H9 (cell line): ENCODE measurements around the gene SIRPB1. TPM values are rescaled to one million over a fixed set of nuclear protein-coding genes. Genes with fewer than 3 reads are reported as not detected.

Experiments used
- DNase-seq: peaks from one replicate; pipeline ENCODE4 v3.0.0-alpha.2; 2017
- H2AFZ ChIP-seq: one replicate; pipeline ENCODE4 v1.6.1; 2013; ENCODE audit warnings: mild to moderate bottlenecking, low read length, control low read depth, moderate library complexity
- H2AK5ac ChIP-seq: 2 replicates; pipeline ENCODE4 v1.6.1; 2013; ENCODE audit warnings: low read length, control low read depth, mixed read lengths; ENCODE audit not compliant: insufficient read length
- H2BK120ac ChIP-seq: one replicate; pipeline ENCODE4 v1.6.1; 2013; ENCODE audit warnings: low read depth, mild to moderate bottlenecking, low read length, control low read depth, inconsistent platforms; ENCODE audit not compliant: poor library complexity, severe bottlenecking
- H2BK12ac ChIP-seq: 2 replicates; pipeline ENCODE4 v1.6.1; 2013; ENCODE audit warnings: low read length, control low read depth, mixed read lengths, low read depth; ENCODE audit not compliant: insufficient read length
- H2BK15ac ChIP-seq: 2 replicates; pipeline ENCODE4 v1.6.1; 2013; ENCODE audit warnings: low read depth, low read length, control low read depth
- H2BK20ac ChIP-seq: one replicate; pipeline ENCODE4 v1.6.1; 2013; ENCODE audit warnings: low read depth, mild to moderate bottlenecking, low read length, control low read depth, inconsistent platforms; ENCODE audit not compliant: poor library complexity, severe bottlenecking
- H2BK5ac ChIP-seq: 2 replicates; pipeline ENCODE4 v1.6.1; 2013; ENCODE audit warnings: low read length, control low read depth, mixed read lengths; ENCODE audit not compliant: insufficient read length
- H3K14ac ChIP-seq: 2 replicates; pipeline ENCODE4 v1.6.1; 2013; ENCODE audit warnings: low read length, control low read depth; ENCODE audit not compliant: insufficient read depth
- H3K18ac ChIP-seq: 2 replicates; pipeline ENCODE4 v1.6.1; 2013; ENCODE audit warnings: low read depth, mild to moderate bottlenecking, mixed read lengths, low read length, control low read depth; ENCODE audit not compliant: insufficient read length
- H3K23ac ChIP-seq: 2 replicates; pipeline ENCODE4 v1.6.1; 2013; ENCODE audit warnings: low read length, control low read depth, mixed read lengths, low read depth; ENCODE audit not compliant: insufficient read length
- H3K23me2 ChIP-seq: 2 replicates; pipeline ENCODE4 v1.6.1; 2013; ENCODE audit warnings: low read depth, mild to moderate bottlenecking, mixed read lengths, low read length, control low read depth; ENCODE audit not compliant: insufficient read length, poor library complexity, severe bottlenecking
- H3K27ac ChIP-seq: 2 replicates; pipeline ENCODE4 v1.5.1; 2013; ENCODE audit warnings: low read length, control low read depth, mixed read lengths, low read depth; ENCODE audit not compliant: insufficient read length
- H3K27me3 ChIP-seq: 2 replicates; pipeline ENCODE4 v1.6.1; 2013; ENCODE audit warnings: low read length, control low read depth, inconsistent platforms; ENCODE audit not compliant: insufficient read depth
- H3K4ac ChIP-seq: 2 replicates; pipeline ENCODE4 v1.6.1; 2013; ENCODE audit warnings: low read depth, mild to moderate bottlenecking, control low read depth, inconsistent platforms, low read length, moderate library complexity
- H3K4me1 ChIP-seq: 2 replicates; pipeline ENCODE4 v1.6.1; 2013; ENCODE audit warnings: low read length, control low read depth, inconsistent platforms; ENCODE audit not compliant: insufficient read depth
- H3K4me2 ChIP-seq: 2 replicates; pipeline ENCODE4 v1.6.1; 2013; ENCODE audit warnings: low read length, control low read depth, mixed read lengths; ENCODE audit not compliant: insufficient read length, insufficient read depth
- H3K56ac ChIP-seq: 2 replicates; pipeline ENCODE4 v1.6.1; 2013; ENCODE audit warnings: low read depth, mild to moderate bottlenecking, mixed read lengths, low read length, control low read depth; ENCODE audit not compliant: insufficient read length
- H3K79me1 ChIP-seq: 2 replicates; pipeline ENCODE4 v1.6.1; 2013; ENCODE audit warnings: low read depth, mild to moderate bottlenecking, moderate library complexity, low read length, control low read depth, inconsistent platforms; ENCODE audit not compliant: insufficient read depth, poor library complexity, severe bottlenecking
- H3K79me2 ChIP-seq: 2 replicates; pipeline ENCODE4 v1.6.1; 2013; ENCODE audit warnings: low read length, control low read depth, inconsistent platforms; ENCODE audit not compliant: insufficient read depth
- H3K9ac ChIP-seq: 2 replicates; pipeline ENCODE4 v1.6.1; 2013; ENCODE audit warnings: low read length, control low read depth, mixed read lengths; ENCODE audit not compliant: insufficient read length; ENCODE audit errors: extremely low read depth
- H3K9me3 ChIP-seq: one replicate; pipeline ENCODE4 v1.6.1; 2013; ENCODE audit warnings: low read depth, low read length, inconsistent platforms; ENCODE audit not compliant: control insufficient read depth
- H3T11ph ChIP-seq: one replicate; pipeline ENCODE4 v1.6.1; 2013; ENCODE audit warnings: mild to moderate bottlenecking, low read length, control low read depth, inconsistent platforms
- H4K20me1 ChIP-seq: one replicate; pipeline ENCODE4 v1.6.1; 2013; ENCODE audit not compliant: control insufficient read depth, insufficient read length, insufficient read depth
- H4K5ac ChIP-seq: 2 replicates; pipeline ENCODE4 v1.6.1; 2013; ENCODE audit warnings: low read depth, mild to moderate bottlenecking, mixed read lengths, low read length, control low read depth; ENCODE audit not compliant: insufficient read length
- H4K8ac ChIP-seq: replicated peaks from 2 replicates; pipeline ENCODE4 v1.6.1; 2013; ENCODE audit warnings: low read length, control low read depth, mixed read lengths, low read depth; ENCODE audit not compliant: insufficient read length
- H4K91ac ChIP-seq: 2 replicates; pipeline ENCODE4 v1.6.1; 2013; ENCODE audit warnings: low read depth, mild to moderate bottlenecking, moderate library complexity, mixed read lengths, low read length, control low read depth; ENCODE audit not compliant: insufficient read length
- H3K27ac Mint-ChIP-seq, 3 experiments: 2 replicates in 2 of 3; 3 replicates in 1 of 3; pipeline ENCODE4 v1.8.0; 2020 to 2021; ENCODE audit warnings: mixed read lengths in 3 of 3, mild to moderate bottlenecking in 1 of 3, moderate library complexity in 1 of 3
- H3K27me3 Mint-ChIP-seq: 2 replicates; pipeline ENCODE4 v1.8.0; 2021; ENCODE audit warnings: low read depth, mild to moderate bottlenecking, moderate library complexity, mixed read lengths
- H3K36me3 Mint-ChIP-seq, 3 experiments: 2 replicates in 2 of 3; 3 replicates in 1 of 3; pipeline ENCODE4 v1.8.0; 2020 to 2021; ENCODE audit warnings: low read depth in 3 of 3, mixed read lengths in 3 of 3; ENCODE audit not compliant: insufficient read depth in 1 of 3
- H3K4me1 Mint-ChIP-seq, 2 experiments: 2 replicates each; pipeline ENCODE4 v1.8.0; 2020; ENCODE audit warnings: mixed read lengths in 2 of 2
- H3K4me3 Mint-ChIP-seq, 2 experiments: 2 replicates in 1 of 2; 3 replicates in 1 of 2; pipeline ENCODE4 v1.8.0; 2020 to 2021; ENCODE audit warnings: mild to moderate bottlenecking in 2 of 2, mixed read lengths in 2 of 2, moderate library complexity in 1 of 2
- H3K9me3 Mint-ChIP-seq, 2 experiments: 2 replicates in 1 of 2; 3 replicates in 1 of 2; pipeline ENCODE4 v1.8.0; 2020; ENCODE audit warnings: mild to moderate bottlenecking in 2 of 2, mixed read lengths in 2 of 2, moderate library complexity in 1 of 2
- WGBS: extraction: QIAGEN DNeasy Blood & Tissue Kit; methylation state at CpG from one replicate; pipeline ENCODE4 v1.1.7; 2013; ENCODE audit warnings: missing lambda C conversion rate, low lambda C conversion rate, mixed read lengths; ENCODE audit not compliant: insufficient read length; ENCODE audit errors: extremely low coverage; 5-methylcytosine and 5-hydroxymethylcytosine counted together
- total RNA-seq: library from RNA; stranded (reverse); gene quantifications from 2 replicates; pipeline ENCODE4 v1.2.1, GENCODE V29; 2021
- TF ChIP-seq, protein P1 (sequence below): fragments of 200-600 bp; sonication (generic); conservative IDR thresholded peaks from 3 replicates; pipeline ENCODE4 v1.8.0; 2021; ENCODE audit warnings: antibody characterized with exemption, mild to moderate bottlenecking

Gene SIRPB1
- total RNA-seq, 1 experiment from 2014 or later = 1.0 TPM

DNA sequence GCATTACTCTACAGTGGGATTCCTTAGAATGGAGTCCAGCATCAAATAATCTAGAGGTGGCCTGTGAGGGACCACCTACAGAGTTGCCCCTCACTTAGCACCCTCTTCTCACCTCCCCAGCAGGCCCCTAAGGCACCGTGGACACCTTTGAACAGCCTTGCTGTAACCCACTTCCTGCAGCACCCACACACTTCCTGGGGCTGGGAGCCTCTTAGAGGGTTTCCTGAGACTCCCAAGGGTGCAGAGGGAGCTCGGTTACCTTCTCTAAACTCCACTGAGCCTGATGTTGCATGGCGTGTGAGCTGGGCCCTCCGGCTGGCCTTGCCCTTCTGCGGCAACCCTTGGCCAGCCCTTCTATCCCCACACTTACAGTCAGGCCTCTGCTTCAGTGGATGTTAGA lies 45.1 kb upstream of the SIRPB1 start:
- Histone ChIP-seq H3K27ac (no peak overlapping the region), H3K18ac (no peak overlapping the region), H2BK15ac (no peak overlapping the region), H3K79me1 (no peaks in the 10 kb centered on the region), H3K4ac (no peak overlapping the region), H4K5ac (no peak overlapping the region), H2BK5ac (no peak overlapping the region), H3K4me2 (no peak overlapping the region), H4K20me1 (no peaks in the 10 kb centered on the region), H2AK5ac (no peak overlapping the region), H2AFZ (no peak overlapping the region), H4K8ac (no peak overlapping the region), H3K23me2 (no peaks in the 10 kb centered on the region), H3K4me1 (no peaks in the 10 kb centered on the region), H2BK12ac (no peak overlapping the region), H3K23ac (no peak overlapping the region), H3K9ac (no peak overlapping the region), H3K79me2 (no peaks in the 10 kb centered on the region), H2BK120ac (no peak overlapping the region), H3K27me3 (no peaks in the 10 kb centered on the region), H4K91ac (no peak overlapping the region), H3K9me3 (no peaks in the 10 kb centered on the region), H3T11ph (no peak overlapping the region), H3K56ac (no peak overlapping the region), H3K14ac (no peak overlapping the region), H2BK20ac (no peak overlapping the region)
- Mint-ChIP-seq H3K27ac (no peak overlapping the region), H3K36me3 (no peaks in the 10 kb centered on the region; a peak in 1 of 7 replicates), H3K9me3 (peaks cover 0 to 5% of the 10 kb centered on the region in 2 experiments; a peak in 2 of 5 replicates), H3K27me3 (peaks cover 13% of the 10 kb centered on the region), H3K4me1 (peaks cover 5 to 9% of the 10 kb centered on the region in 2 experiments), H3K4me3 (no peak overlapping the region)
- no peak for DNase-seq
- TF ChIP-seq, protein P1, sequence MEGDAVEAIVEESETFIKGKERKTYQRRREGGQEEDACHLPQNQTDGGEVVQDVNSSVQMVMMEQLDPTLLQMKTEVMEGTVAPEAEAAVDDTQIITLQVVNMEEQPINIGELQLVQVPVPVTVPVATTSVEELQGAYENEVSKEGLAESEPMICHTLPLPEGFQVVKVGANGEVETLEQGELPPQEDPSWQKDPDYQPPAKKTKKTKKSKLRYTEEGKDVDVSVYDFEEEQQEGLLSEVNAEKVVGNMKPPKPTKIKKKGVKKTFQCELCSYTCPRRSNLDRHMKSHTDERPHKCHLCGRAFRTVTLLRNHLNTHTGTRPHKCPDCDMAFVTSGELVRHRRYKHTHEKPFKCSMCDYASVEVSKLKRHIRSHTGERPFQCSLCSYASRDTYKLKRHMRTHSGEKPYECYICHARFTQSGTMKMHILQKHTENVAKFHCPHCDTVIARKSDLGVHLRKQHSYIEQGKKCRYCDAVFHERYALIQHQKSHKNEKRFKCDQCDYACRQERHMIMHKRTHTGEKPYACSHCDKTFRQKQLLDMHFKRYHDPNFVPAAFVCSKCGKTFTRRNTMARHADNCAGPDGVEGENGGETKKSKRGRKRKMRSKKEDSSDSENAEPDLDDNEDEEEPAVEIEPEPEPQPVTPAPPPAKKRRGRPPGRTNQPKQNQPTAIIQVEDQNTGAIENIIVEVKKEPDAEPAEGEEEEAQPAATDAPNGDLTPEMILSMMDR = no peak
- no CpG with 5 or more reads among the region's 5 CpGs for WGBS
